GM19043 (cell line): ENCODE results near the gene TMEM62.

Source experiments
- ATAC-seq: cut with Tn5 transposase; IDR thresholded peaks from one replicate; pipeline ENCODE4 v1.9.1; 2021; ENCODE audit warnings: low read depth; ENCODE audit not compliant: unreplicated experiment

The TMEM62 gene

GRCh38 chr15:43133430-43134156 is at the start of gene TMEM62:
Gene TMEM62 (plus strand): TSS chr15:43133586. CDS start chr15:43133803, 217 bp downstream.
- ATAC-seq, result peak; percentile 84

DNA sequence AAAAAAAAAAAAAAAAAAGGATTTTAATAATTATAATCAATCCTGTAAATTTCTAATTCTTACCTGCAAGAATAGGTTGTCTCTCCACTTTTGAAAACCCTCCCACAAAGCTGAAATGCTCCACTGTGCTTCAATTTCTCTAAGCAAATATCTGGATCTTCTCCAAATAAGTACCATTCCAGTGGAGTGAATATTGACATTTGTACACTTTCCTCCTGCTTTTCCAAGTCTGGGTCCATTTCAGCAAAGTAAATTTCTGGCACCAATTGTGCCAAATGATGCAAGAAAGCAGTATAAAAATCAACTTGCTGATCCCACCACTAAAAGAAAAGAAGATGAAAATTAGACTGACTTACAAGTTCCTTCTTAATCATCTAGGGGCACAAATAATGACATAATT is 47.5 kb upstream of the TMEM62 start:
- ATAC-seq, result no peak

DNA sequence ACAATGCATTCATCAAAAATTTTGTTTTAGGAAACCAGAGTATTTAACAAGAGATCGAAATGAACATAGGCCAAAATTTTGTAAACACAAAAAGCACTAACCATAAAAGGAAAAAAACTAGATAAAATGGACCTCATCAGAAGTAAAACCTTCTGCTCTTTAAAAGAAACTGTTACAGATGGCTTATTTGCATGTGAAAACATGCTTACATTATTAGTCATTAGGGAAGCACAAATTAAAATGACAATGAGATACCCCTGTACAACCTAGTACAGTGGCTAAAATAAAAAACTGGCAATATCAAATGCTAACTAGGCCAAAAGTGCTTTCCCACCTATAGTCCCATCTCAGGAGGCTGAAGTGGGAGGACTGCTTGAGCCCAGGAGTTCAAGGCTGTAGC is 46.8 kb upstream of the TMEM62 start:
- no peak for ATAC-seq

GRCh38 chr15:43091859-43092258 is 41.5 kb upstream of the TMEM62 start:
- ATAC-seq, result no peak

DNA sequence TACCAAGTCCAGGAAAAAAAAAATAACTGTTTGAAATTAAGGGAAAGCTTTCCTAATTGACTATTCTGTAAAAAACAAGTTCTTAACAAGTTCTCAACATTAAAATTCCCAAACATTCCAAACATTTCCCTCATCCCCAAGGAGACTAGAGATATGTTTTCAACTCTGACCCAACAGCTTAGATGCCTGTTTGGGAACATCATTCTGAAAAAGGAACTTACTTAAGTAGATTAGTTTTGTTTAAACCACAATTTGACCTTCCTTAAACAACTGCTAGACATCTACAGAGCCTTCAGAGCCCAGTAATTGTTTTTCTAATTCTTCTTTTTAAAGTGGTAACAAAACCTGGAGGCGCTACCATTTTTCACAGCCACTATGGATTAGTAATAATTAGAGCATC is 40.4 kb upstream of the TMEM62 start:
- no peak for ATAC-seq

- ATAC-seq, result no peak
These were observed 38.9 kb upstream of the TMEM62 start for GRCh38 chr15:43094416-43095030.

GRCh38 chr15:43095243-43095642 is 38.1 kb upstream of the TMEM62 start:
- no peak for ATAC-seq

GRCh38 chr15:43095708-43096347 is 37.6 kb upstream of the TMEM62 start:
- no peak for ATAC-seq

- no peak for ATAC-seq
These were observed 37.0 kb upstream of the TMEM62 start for GRCh38 chr15:43096411-43096810.

- no peak for ATAC-seq
These were observed 34.1 kb upstream of the TMEM62 start for GRCh38 chr15:43099105-43099845.

GRCh38 chr15:43100971-43101370 is 32.4 kb upstream of the TMEM62 start:
- ATAC-seq, result no peak

GRCh38 chr15:43102187-43102586 is 31.2 kb upstream of the TMEM62 start:
- no peak for ATAC-seq

DNA sequence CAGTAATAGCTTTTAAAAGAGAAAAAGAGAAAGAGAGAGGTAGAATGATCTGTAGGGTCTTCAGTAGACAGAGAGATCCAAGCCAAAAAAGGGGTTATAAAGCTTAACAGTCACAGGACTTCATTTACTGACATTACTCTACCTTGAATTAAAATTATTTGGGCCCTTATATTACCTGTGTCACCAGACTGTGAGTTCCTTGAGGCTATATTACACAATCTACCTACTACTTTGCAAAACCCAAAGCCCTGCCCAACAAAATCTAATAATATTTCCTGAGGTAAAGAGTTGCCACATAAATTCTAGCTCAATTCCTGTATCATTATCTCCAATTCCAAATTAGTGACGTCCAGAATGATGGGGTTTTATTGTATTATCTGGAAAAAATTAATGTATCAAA is 29.5 kb upstream of the TMEM62 start:
- ATAC-seq, result no peak

DNA sequence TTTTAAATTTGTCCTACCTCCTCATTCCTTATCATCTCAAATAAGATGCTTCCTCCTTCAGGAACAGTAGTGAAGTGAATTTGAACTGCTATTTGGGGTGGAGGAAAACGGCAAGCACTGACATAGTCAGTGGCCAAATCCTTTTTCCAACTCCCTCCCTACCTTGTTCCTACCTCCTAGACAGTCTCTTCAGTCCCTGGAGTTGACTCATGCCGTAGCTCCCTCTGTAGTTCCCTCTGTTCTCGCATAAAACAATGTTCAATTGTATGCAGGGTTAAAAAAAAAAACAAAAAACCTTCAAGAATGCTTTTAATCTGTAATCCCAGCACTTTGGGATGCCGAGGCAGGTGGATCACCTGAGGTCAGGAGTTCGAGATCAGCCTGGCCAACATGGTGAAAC is 29.0 kb upstream of the TMEM62 start:
- no peak for ATAC-seq

- ATAC-seq, result no peak
These were observed 28.2 kb upstream of the TMEM62 start for GRCh38 chr15:43105077-43105736.

- ATAC-seq, result peak; percentile 81
These were observed 27.5 kb upstream of the TMEM62 start, which contains the start of gene UBR1 for GRCh38 chr15:43105778-43106485. Gene UBR1 (minus strand): TSS chr15:43106038. CDS start chr15:43106022, 16 bp downstream.

DNA sequence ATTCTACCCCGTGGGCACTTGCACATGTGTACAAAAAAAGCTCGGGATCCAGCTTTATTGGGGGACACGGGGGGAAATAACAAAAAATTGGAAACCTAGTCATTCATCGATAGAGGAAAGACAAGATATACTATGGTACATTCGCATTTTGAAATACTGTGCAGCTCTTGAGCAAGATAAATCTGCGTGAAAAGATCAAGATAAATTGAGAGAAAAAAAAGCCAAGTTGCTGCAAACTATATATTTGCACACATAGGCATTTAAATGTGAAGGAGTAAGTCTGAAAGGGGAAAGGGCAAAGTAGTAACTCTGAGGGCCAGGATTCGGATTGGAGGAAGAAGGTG is 26.9 kb upstream of the TMEM62 start:
- no peak for ATAC-seq

DNA sequence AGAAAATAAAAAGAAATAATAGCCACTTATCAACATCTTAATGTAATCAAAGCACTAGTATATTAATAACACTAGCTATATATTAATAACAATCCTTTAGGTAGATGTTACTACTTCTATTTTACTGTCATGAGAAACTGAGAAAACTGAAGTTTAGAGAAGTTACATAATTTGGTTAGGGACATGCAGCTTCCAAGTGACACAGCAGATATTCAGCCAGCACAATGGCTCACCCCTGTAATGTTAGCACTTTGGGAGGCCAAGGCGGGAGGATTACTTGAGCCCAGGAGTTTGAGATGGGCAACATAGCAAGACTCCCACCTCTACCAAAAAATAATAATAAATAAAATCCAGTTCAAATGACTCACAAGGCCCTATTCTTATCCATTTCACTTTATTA is 25.6 kb upstream of the TMEM62 start:
- no peak for ATAC-seq

GRCh38 chr15:43111354-43111753 is 22.0 kb upstream of the TMEM62 start:
- no peak for ATAC-seq

DNA sequence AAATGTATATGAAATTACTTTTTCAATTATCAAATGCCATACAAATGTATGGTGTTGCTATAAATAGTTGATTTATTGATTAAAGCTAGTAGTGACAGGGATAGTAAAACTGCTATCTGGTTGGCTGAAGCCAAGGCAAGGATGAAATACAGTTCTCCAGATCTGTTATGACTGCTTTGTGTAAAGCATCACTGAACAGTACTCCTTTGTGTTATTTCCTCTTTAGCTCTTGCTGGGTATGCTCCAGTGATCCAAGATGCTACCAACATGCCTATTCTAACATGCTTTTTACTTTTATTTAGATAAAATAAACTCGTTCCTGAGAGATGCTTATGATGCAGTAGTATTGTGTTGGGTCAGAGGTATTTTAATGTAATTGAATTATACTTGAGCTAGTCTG is 15.1 kb upstream of the TMEM62 start:
- peak; percentile 56 for ATAC-seq
